Loucy (cell line): ENCODE measurements around the gene CHD9NB.

ENCODE experiments used
- H2AFZ ChIP-seq: fragments of 200-600 bp; sonication (generic); 2 replicates; pipeline ENCODE4 v1.6.0; 2016; ENCODE audit warnings: antibody characterized with exemption, mild to moderate bottlenecking, low read length, moderate library complexity
- H3F3A ChIP-seq: fragments of 200-600 bp; 2 replicates; pipeline ENCODE4 v1.6.0; 2016; ENCODE audit warnings: antibody characterized with exemption, low read depth, mild to moderate bottlenecking
- H3K27me3 ChIP-seq: fragments of 200-600 bp; sonication (generic); 2 replicates; pipeline ENCODE4 v1.6.1; 2014; ENCODE audit warnings: low read length, mild to moderate bottlenecking; ENCODE audit not compliant: insufficient read depth, poor library complexity, severe bottlenecking
- H3K36me3 ChIP-seq: fragments of 200-600 bp; sonication (generic); 2 replicates; pipeline ENCODE4 v1.6.1; 2016; ENCODE audit warnings: low read length; ENCODE audit not compliant: insufficient read depth
- H3K4me1 ChIP-seq: fragments of 200-600 bp; sonication (generic); 2 replicates; pipeline ENCODE4 v1.5.1; 2014; ENCODE audit warnings: low read length, mild to moderate bottlenecking; ENCODE audit not compliant: insufficient read depth, poor library complexity, severe bottlenecking
- H3K4me2 ChIP-seq: fragments of 200-600 bp; sonication (generic); 2 replicates; pipeline ENCODE4 v1.6.0; 2014; ENCODE audit warnings: antibody characterized with exemption, low read length, low read depth, mild to moderate bottlenecking; ENCODE audit not compliant: poor library complexity, severe bottlenecking
- H3K4me3 ChIP-seq: fragments of 200-600 bp; sonication (generic); 2 replicates; pipeline ENCODE4 v1.5.1; 2014; ENCODE audit warnings: low read length, mild to moderate bottlenecking, mixed read lengths; ENCODE audit not compliant: poor library complexity, severe bottlenecking
- H3K79me2 ChIP-seq: fragments of 200-600 bp; sonication (generic); 2 replicates; pipeline ENCODE4 v1.6.1; 2014; ENCODE audit warnings: low read length; ENCODE audit not compliant: insufficient read depth
- H3K9ac ChIP-seq: fragments of 200-600 bp; sonication (generic); 2 replicates; pipeline ENCODE4 v1.6.0; 2014; ENCODE audit warnings: mild to moderate bottlenecking, low read depth, low read length, moderate library complexity; ENCODE audit not compliant: poor library complexity, severe bottlenecking
- H3K9me2 ChIP-seq: fragments of 200-600 bp; sonication (generic); replicated peaks from 2 replicates; pipeline ENCODE4 v1.6.1; 2016; ENCODE audit warnings: low read depth, low read length, mixed read lengths
- H3K9me3 ChIP-seq: fragments of 200-600 bp; sonication (generic); 2 replicates; pipeline ENCODE4 v1.6.1; 2014; ENCODE audit warnings: mild to moderate bottlenecking, antibody characterized with exemption, low read length, low read depth; ENCODE audit not compliant: insufficient read depth
- H4K20me1 ChIP-seq: fragments of 200-600 bp; sonication (generic); 2 replicates; pipeline ENCODE4 v1.6.0; 2014; ENCODE audit warnings: antibody characterized with exemption, low read length, mild to moderate bottlenecking; ENCODE audit not compliant: insufficient read depth, poor library complexity, severe bottlenecking
- CTCF ChIP-seq: fragments of 200-600 bp; sonication (generic); conservative IDR thresholded peaks from 2 replicates; pipeline ENCODE4 v1.5.1; 2014; ENCODE audit warnings: mild to moderate bottlenecking, antibody characterized with exemption, low read length
- EZH2phosphoT487 ChIP-seq: fragments of 200-600 bp; IDR thresholded peaks from 2 replicates; pipeline ENCODE4 v1.6.1; 2018; ENCODE audit warnings: antibody characterized with exemption, mild to moderate bottlenecking, moderate library complexity, borderline replicate concordance

Gene CHD9NB

GRCh38 chr16:53018834-53019416 lies 33.8 kb downstream of the CHD9NB start:
- Histone ChIP-seq H3K9me2 (no peaks in the 10 kb centered on the region), H3K9ac (no peak overlapping the region), H3K79me2 (no peaks in the 10 kb centered on the region), H3K4me1 (no peaks in the 10 kb centered on the region), H3F3A (no peaks in the 10 kb centered on the region), H4K20me1 (no peaks in the 10 kb centered on the region), H2AFZ (no peak overlapping the region), H3K27me3 (no peaks in the 10 kb centered on the region), H3K4me2 (no peak overlapping the region), H3K4me3 (no peak overlapping the region), H3K36me3 (no peaks in the 10 kb centered on the region), H3K9me3 (no peaks in the 10 kb centered on the region)
- no peak for TF ChIP-seq EZH2phosphoT487
- TF ChIP-seq CTCF: no peak

- H3K79me2 ChIP-seq: no peaks in the 10 kb centered on the region
- H3K36me3 ChIP-seq: no peaks in the 10 kb centered on the region
- no peak overlapping the region for H3K4me3 ChIP-seq
- no peaks in the 10 kb centered on the region for H3K9me2 ChIP-seq
- no peaks in the 10 kb centered on the region for H4K20me1 ChIP-seq
- H3K4me2 ChIP-seq: no peak overlapping the region
- no peaks in the 10 kb centered on the region for H3K9me3 ChIP-seq
- TF ChIP-seq EZH2phosphoT487: no peak
- TF ChIP-seq CTCF: no peak
- H2AFZ ChIP-seq: no peak overlapping the region
- H3K4me1 ChIP-seq: no peaks in the 10 kb centered on the region
- no peak overlapping the region for H3K9ac ChIP-seq
- H3K27me3 ChIP-seq: no peaks in the 10 kb centered on the region
- H3F3A ChIP-seq: no peaks in the 10 kb centered on the region
These were observed 38.4 kb downstream of the CHD9NB start for GRCh38 chr16:53014287-53014686.

- no peak overlapping the region for H3K4me3 ChIP-seq
- no peak overlapping the region for H2AFZ ChIP-seq
- no peaks in the 10 kb centered on the region for H4K20me1 ChIP-seq
- no peaks in the 10 kb centered on the region for H3K36me3 ChIP-seq
- H3K9me2 ChIP-seq: no peaks in the 10 kb centered on the region
- no peaks in the 10 kb centered on the region for H3K79me2 ChIP-seq
- no peaks in the 10 kb centered on the region for H3K4me1 ChIP-seq
- H3K4me2 ChIP-seq: no peak overlapping the region
- TF ChIP-seq EZH2phosphoT487 (no peak), CTCF (no peak)
- no peaks in the 10 kb centered on the region for H3K27me3 ChIP-seq
- no peaks in the 10 kb centered on the region for H3F3A ChIP-seq
- H3K9me3 ChIP-seq: no peaks in the 10 kb centered on the region
- H3K9ac ChIP-seq: no peak overlapping the region
These were observed 45.6 kb downstream of the CHD9NB start for GRCh38 chr16:53007095-53007494.
